Activated T-cell treated with anti-CD3 and anti-CD28 coated beads, Interleukin-2, amount 50 U/mL, for 4 hours (primary cell): ENCODE measurements around the gene CNOT8. TPM values are rescaled to one million over a fixed set of nuclear protein-coding genes. Genes with fewer than 3 reads are reported as not detected.
A peak's percentile ranks its signal among the peaks of the same experiment; 100 is the strongest.
"Not testable (repeated sequence)": the region's sequence is repeated elsewhere in the genome, so short reads cannot be mapped to it uniquely, and the experiment has no call there.

Experiments
- ATAC-seq, 2 donors: fragments of 200-7000 bp; cut with Tn5 transposase; one replicate each; pipeline ENCODE4 v1.10.0; 2021
- DNase-seq: peaks from one replicate; pipeline ENCODE4 v3.0.0-alpha.2; 2020
- H3K27me3 Mint-ChIP-seq: one replicate; pipeline ENCODE4 v1.8.0; 2021; ENCODE audit warnings: low read depth, mixed read lengths
- H3K36me3 Mint-ChIP-seq: one replicate; pipeline ENCODE4 v1.8.0; 2022; ENCODE audit warnings: mixed read lengths; ENCODE audit not compliant: insufficient read depth
- H3K4me1 Mint-ChIP-seq: one replicate; pipeline ENCODE4 v1.8.0; 2021; ENCODE audit warnings: low read depth, mixed read lengths
- H3K4me3 Mint-ChIP-seq: one replicate; pipeline ENCODE4 v1.8.0; 2021; ENCODE audit warnings: mild to moderate bottlenecking, moderate library complexity, mixed read lengths
- H3K9me3 Mint-ChIP-seq: one replicate; pipeline ENCODE4 v1.8.0; 2021; ENCODE audit warnings: mixed read lengths
- total RNA-seq, 3 donors: library from RNA; stranded (reverse); gene quantifications; one replicate each; pipeline ENCODE4 v1.2.1, GENCODE V29; 2021

The CNOT8 gene
- 10 to 100 TPM; 44.9 to 50.1 (median 48.0) TPM for total RNA-seq

GRCh38 chr5:154858297-154858971, at the start of gene CNOT8:
TSS of gene CNOT8 (plus strand) at chr5:154858627. CDS start at chr5:154863279, 4,652 bp downstream.
- DNase-seq (peak; percentile 96), ATAC-seq (peak; percentile 86)
- H3K9me3 Mint-ChIP-seq: no peaks in the 10 kb centered on the region
- H3K4me1 Mint-ChIP-seq: peaks cover 44% of the 10 kb centered on the region
- peaks cover 7% of the 10 kb centered on the region for H3K36me3 Mint-ChIP-seq
- no peaks in the 10 kb centered on the region for H3K27me3 Mint-ChIP-seq
- peak within 1 kb of the TSS; percentile 99 for H3K4me3 Mint-ChIP-seq

GRCh38 chr5:154811239-154811638, 47.2 kb upstream of the CNOT8 start:
- peaks cover 21% of the 10 kb centered on the region for H3K4me1 Mint-ChIP-seq
- no peaks in the 10 kb centered on the region for H3K27me3 Mint-ChIP-seq
- DNase-seq (no peak), ATAC-seq (no peak)
- no peak overlapping the region for H3K4me3 Mint-ChIP-seq
- no peaks in the 10 kb centered on the region for H3K9me3 Mint-ChIP-seq
- peaks cover 57% of the 10 kb centered on the region for H3K36me3 Mint-ChIP-seq

- no peaks in the 10 kb centered on the region for H3K27me3 Mint-ChIP-seq
- ATAC-seq (peak; percentile 73 to 79), DNase-seq (peak; percentile 62)
- H3K9me3 Mint-ChIP-seq: no peaks in the 10 kb centered on the region
- H3K36me3 Mint-ChIP-seq: peaks cover 57% of the 10 kb centered on the region
- no peak overlapping the region for H3K4me3 Mint-ChIP-seq
- H3K4me1 Mint-ChIP-seq: peaks cover 23% of the 10 kb centered on the region
Observed at GRCh38 chr5:154811653-154812465, 46.6 kb upstream of the CNOT8 start.

GRCh38 chr5:154813158-154813557, 45.3 kb upstream of the CNOT8 start:
- DNase-seq: no peak
- H3K4me1 Mint-ChIP-seq: peaks cover 23% of the 10 kb centered on the region
- peaks cover 50% of the 10 kb centered on the region for H3K36me3 Mint-ChIP-seq
- H3K9me3 Mint-ChIP-seq: no peaks in the 10 kb centered on the region
- H3K4me3 Mint-ChIP-seq: no peak overlapping the region
- no peaks in the 10 kb centered on the region for H3K27me3 Mint-ChIP-seq
- ATAC-seq: no peak

- H3K4me1 Mint-ChIP-seq: peaks cover 25% of the 10 kb centered on the region
- H3K36me3 Mint-ChIP-seq: peaks cover 46% of the 10 kb centered on the region
- ATAC-seq (peak; percentile 50 to 59), DNase-seq (peak; percentile 24)
- H3K27me3 Mint-ChIP-seq: no peaks in the 10 kb centered on the region
- H3K9me3 Mint-ChIP-seq: no peaks in the 10 kb centered on the region
- no peak overlapping the region for H3K4me3 Mint-ChIP-seq
Observed at GRCh38 chr5:154813736-154814135, 44.7 kb upstream of the CNOT8 start.

GRCh38 chr5:154815025-154815424, 43.4 kb upstream of the CNOT8 start:
- Mint-ChIP-seq H3K4me1 (peaks cover 32% of the 10 kb centered on the region), H3K36me3 (peaks cover 44% of the 10 kb centered on the region), H3K9me3 (no peaks in the 10 kb centered on the region), H3K4me3 (no peak overlapping the region), H3K27me3 (no peaks in the 10 kb centered on the region)
- ATAC-seq: no peak
- no peak for DNase-seq

GRCh38 chr5:154815684-154816247, 42.7 kb upstream of the CNOT8 start:
- peaks cover 32% of the 10 kb centered on the region for H3K4me1 Mint-ChIP-seq
- H3K36me3 Mint-ChIP-seq: peaks cover 44% of the 10 kb centered on the region

GRCh38 chr5:154816891-154817492, 41.4 kb upstream of the CNOT8 start:
- ATAC-seq (no peak), DNase-seq (no peak)
- Mint-ChIP-seq H3K4me1 (peaks cover 35% of the 10 kb centered on the region), H3K9me3 (no peaks in the 10 kb centered on the region), H3K36me3 (peaks cover 39% of the 10 kb centered on the region), H3K4me3 (no peak overlapping the region), H3K27me3 (no peaks in the 10 kb centered on the region)

More at GRCh38 chr5:154815684-154816247, 42.7 kb upstream of the CNOT8 start:
- Mint-ChIP-seq H3K4me3 (no peak overlapping the region), H3K9me3 (no peaks in the 10 kb centered on the region), H3K27me3 (no peaks in the 10 kb centered on the region)
- DNase-seq (no peak), ATAC-seq (no peak)

GRCh38 chr5:154817815-154818214, 40.6 kb upstream of the CNOT8 start:
- DNase-seq: no peak

GRCh38 chr5:154818471-154819116, 39.8 kb upstream of the CNOT8 start:
- H3K4me1 Mint-ChIP-seq: peaks cover 20% of the 10 kb centered on the region
- no peak for ATAC-seq
- H3K9me3 Mint-ChIP-seq: no peaks in the 10 kb centered on the region
- peaks cover 36% of the 10 kb centered on the region for H3K36me3 Mint-ChIP-seq
- H3K27me3 Mint-ChIP-seq: no peaks in the 10 kb centered on the region
- no peak overlapping the region for H3K4me3 Mint-ChIP-seq
- no peak for DNase-seq

More at GRCh38 chr5:154817815-154818214, 40.6 kb upstream of the CNOT8 start:
- peaks cover 28% of the 10 kb centered on the region for H3K4me1 Mint-ChIP-seq
- H3K36me3 Mint-ChIP-seq: peaks cover 36% of the 10 kb centered on the region
- no peak overlapping the region for H3K4me3 Mint-ChIP-seq
- H3K9me3 Mint-ChIP-seq: no peaks in the 10 kb centered on the region
- H3K27me3 Mint-ChIP-seq: no peaks in the 10 kb centered on the region
- ATAC-seq: no peak

- Mint-ChIP-seq H3K4me3 (no peak overlapping the region), H3K4me1 (peaks cover 17% of the 10 kb centered on the region), H3K27me3 (no peaks in the 10 kb centered on the region), H3K36me3 (peaks cover 37% of the 10 kb centered on the region), H3K9me3 (no peaks in the 10 kb centered on the region)
- DNase-seq: no peak
- ATAC-seq: no peak
Observed at GRCh38 chr5:154819546-154819945, 38.9 kb upstream of the CNOT8 start.

- peaks cover 30% of the 10 kb centered on the region for H3K36me3 Mint-ChIP-seq
- no peak overlapping the region for H3K4me3 Mint-ChIP-seq
- no peaks in the 10 kb centered on the region for H3K9me3 Mint-ChIP-seq
- peaks cover 17% of the 10 kb centered on the region for H3K4me1 Mint-ChIP-seq
- no peak for DNase-seq
- no peak for ATAC-seq
- H3K27me3 Mint-ChIP-seq: no peaks in the 10 kb centered on the region
Observed at GRCh38 chr5:154820383-154820782, 38.0 kb upstream of the CNOT8 start.

GRCh38 chr5:154822896-154823295, 35.5 kb upstream of the CNOT8 start:
- ATAC-seq, H3K9me3 Mint-ChIP-seq, DNase-seq, H3K4me3 Mint-ChIP-seq, H3K27me3 Mint-ChIP-seq: not testable (repeated sequence)
- Mint-ChIP-seq H3K36me3 (peaks cover 25% of the 10 kb centered on the region), H3K4me1 (peaks cover 23% of the 10 kb centered on the region)

- no peaks in the 10 kb centered on the region for H3K9me3 Mint-ChIP-seq
- peaks cover 27% of the 10 kb centered on the region for H3K36me3 Mint-ChIP-seq
Observed at GRCh38 chr5:154823605-154824004, 34.8 kb upstream of the CNOT8 start.

More at GRCh38 chr5:154823605-154824004, 34.8 kb upstream of the CNOT8 start:
- H3K4me3 Mint-ChIP-seq: no peak overlapping the region
- H3K4me1 Mint-ChIP-seq: peaks cover 29% of the 10 kb centered on the region
- H3K27me3 Mint-ChIP-seq: no peaks in the 10 kb centered on the region
- DNase-seq (no peak), ATAC-seq (no peak)
